Left ventricle myocardium inferior (tissue), 1 donor: ENCODE results near the gene THSD7B. TPM values are rescaled to one million over a fixed set of nuclear protein-coding genes. Genes with fewer than 3 reads are reported as not detected.
A peak's percentile ranks its signal among the peaks of the same experiment; 100 is the strongest.
"Not testable (repeated sequence)": the region's sequence is repeated elsewhere in the genome, so short reads cannot be mapped to it uniquely, and the experiment has no call there.

ENCODE experiments used
- DNase-seq: peaks from one replicate; pipeline ENCODE4 v3.0.0-alpha.2; 2020
- H3K27ac ChIP-seq: fragments of 200-600 bp; replicated peaks from 2 replicates; pipeline ENCODE4 v1.8.0; 2021
- H3K27me3 ChIP-seq: fragments of 200-600 bp; 2 replicates; pipeline ENCODE4 v1.8.0; 2021; ENCODE audit warnings: low read depth
- H3K36me3 ChIP-seq: fragments of 200-600 bp; 2 replicates; pipeline ENCODE4 v1.8.0; 2021
- H3K4me1 ChIP-seq: fragments of 200-600 bp; 2 replicates; pipeline ENCODE4 v1.8.0; 2021
- H3K4me3 ChIP-seq: fragments of 200-600 bp; 2 replicates; pipeline ENCODE4 v1.8.0; 2021; ENCODE audit warnings: mild to moderate bottlenecking, moderate library complexity
- H3K9me3 ChIP-seq: fragments of 200-600 bp; replicated peaks from 2 replicates; pipeline ENCODE4 v1.8.0; 2021
- intact Hi-C: fragments of 100-400 bp; cut with micrococcal nuclease; formaldehyde crosslinking; loops from one replicate; pipeline ENCODE4 v1.11.0; 2022
- total RNA-seq: library from RNA; stranded (reverse); fragmentation: NEBNext Ultra II Directional; extraction: Animal tissue kit (Norgen Biotek cat#: 25700); gene quantifications from one replicate; pipeline ENCODE4 v1.2.1, GENCODE V29; 2021
- TF ChIP-seq, protein P1 (sequence below): fragments of 200-600 bp; IDR thresholded peaks from 2 replicates; pipeline ENCODE4 v1.8.0; 2021; ENCODE audit warnings: antibody characterized with exemption, mild to moderate bottlenecking, borderline replicate concordance
- donor health status: DM: no; HTN: yes; CAD: no; lungs with severe emphysema.

The THSD7B gene
- total RNA-seq, 1 donor from 2014 or later = 0.22 TPM

- no peaks in the 10 kb centered on the region for H3K4me1 ChIP-seq
- H3K27me3 ChIP-seq = no peaks in the 10 kb centered on the region
- H3K9me3 ChIP-seq = peaks cover 9% of the 10 kb centered on the region
- no peaks in the 10 kb centered on the region for H3K36me3 ChIP-seq
- intact Hi-C loops = no loop called here
- H3K4me3 ChIP-seq = no peak overlapping the region
- peak; percentile 56 for DNase-seq
- TF ChIP-seq, protein P1, sequence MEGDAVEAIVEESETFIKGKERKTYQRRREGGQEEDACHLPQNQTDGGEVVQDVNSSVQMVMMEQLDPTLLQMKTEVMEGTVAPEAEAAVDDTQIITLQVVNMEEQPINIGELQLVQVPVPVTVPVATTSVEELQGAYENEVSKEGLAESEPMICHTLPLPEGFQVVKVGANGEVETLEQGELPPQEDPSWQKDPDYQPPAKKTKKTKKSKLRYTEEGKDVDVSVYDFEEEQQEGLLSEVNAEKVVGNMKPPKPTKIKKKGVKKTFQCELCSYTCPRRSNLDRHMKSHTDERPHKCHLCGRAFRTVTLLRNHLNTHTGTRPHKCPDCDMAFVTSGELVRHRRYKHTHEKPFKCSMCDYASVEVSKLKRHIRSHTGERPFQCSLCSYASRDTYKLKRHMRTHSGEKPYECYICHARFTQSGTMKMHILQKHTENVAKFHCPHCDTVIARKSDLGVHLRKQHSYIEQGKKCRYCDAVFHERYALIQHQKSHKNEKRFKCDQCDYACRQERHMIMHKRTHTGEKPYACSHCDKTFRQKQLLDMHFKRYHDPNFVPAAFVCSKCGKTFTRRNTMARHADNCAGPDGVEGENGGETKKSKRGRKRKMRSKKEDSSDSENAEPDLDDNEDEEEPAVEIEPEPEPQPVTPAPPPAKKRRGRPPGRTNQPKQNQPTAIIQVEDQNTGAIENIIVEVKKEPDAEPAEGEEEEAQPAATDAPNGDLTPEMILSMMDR = no peak
- no peak overlapping the region for H3K27ac ChIP-seq
Observed at GRCh38 chr2:137302957-137303356, 537.6 kb downstream of the THSD7B start.

DNA sequence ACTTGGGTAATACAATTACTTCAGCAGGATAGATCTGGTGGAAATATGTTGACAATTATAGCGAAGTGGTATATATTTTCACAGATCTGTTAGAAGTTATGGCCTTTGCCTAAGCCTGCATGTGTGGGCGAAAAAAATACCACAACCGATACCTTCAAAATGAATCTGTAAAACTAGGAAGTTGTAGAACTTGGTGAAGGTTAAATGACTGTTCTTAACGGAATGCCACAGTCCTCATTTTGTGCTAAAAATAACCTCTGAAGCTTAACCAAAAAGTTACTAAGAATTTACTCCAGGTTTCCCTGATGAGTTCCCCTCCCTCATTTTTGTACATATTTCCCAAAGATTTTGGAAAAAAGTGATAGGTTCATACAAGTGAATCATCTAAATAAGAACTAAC, 550.7 kb downstream of the THSD7B start:
- Histone ChIP-seq H3K36me3 (no peaks in the 10 kb centered on the region), H3K4me1 (no peaks in the 10 kb centered on the region), H3K4me3 (no peak overlapping the region), H3K9me3 (peaks cover 15% of the 10 kb centered on the region), H3K27ac (no peak overlapping the region), H3K27me3 (no peaks in the 10 kb centered on the region)
- TF ChIP-seq, protein P1 = no peak
- DNase-seq = no peak
- intact Hi-C loops = no loop called here

DNA sequence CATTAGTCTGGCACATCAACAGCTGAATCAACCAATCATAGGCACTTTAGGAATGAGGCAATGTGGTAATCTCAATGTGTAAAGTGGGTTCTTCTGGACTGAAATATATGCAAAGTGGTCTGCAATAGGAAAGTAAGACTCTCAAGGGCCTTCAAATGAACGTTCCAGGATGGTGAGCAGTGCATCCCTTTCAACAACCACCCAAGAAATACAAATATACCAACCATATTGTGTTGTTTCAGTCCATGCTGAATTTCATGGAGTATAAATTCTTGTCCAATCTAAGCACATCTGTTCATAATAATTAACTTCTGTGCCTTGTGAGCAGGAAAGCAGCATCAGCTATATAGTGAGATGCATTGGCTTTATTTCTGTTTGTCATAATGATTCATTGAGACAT, 556.2 kb downstream of the THSD7B start:
- H3K27ac ChIP-seq = no peak overlapping the region
- DNase-seq = no peak
- H3K9me3 ChIP-seq = no peaks in the 10 kb centered on the region
- no peaks in the 10 kb centered on the region for H3K4me1 ChIP-seq
- no peaks in the 10 kb centered on the region for H3K36me3 ChIP-seq
- intact Hi-C loops = no loop called here
- H3K27me3 ChIP-seq = no peaks in the 10 kb centered on the region
- no peak overlapping the region for H3K4me3 ChIP-seq
- TF ChIP-seq, protein P1 = no peak

DNA sequence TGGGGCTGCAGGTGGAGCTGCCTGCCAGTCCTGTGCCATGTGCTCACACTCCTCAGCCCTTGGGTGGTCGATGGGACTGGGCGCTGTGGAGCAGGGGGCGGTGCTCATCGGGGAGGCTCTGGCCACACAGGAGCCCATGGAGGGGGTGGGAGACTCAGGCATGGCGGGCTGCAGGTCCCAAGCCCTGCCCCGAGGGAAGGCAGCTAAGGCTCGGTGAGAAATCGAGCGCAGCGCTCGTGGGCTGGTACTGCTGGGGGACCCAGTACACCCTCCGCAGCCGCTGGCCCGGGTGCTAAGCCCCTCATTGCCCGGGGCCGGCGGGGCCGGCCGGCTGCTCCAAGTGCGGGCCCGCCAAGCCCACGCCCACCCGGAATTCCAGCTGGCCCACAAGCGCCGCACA, 566.2 kb downstream of the THSD7B start:
- H3K4me3 ChIP-seq, DNase-seq, H3K27me3 ChIP-seq, H3K36me3 ChIP-seq, H3K27ac ChIP-seq, H3K9me3 ChIP-seq, intact Hi-C loops: not testable (repeated sequence)
- H3K4me1 ChIP-seq = peaks cover 16% of the 10 kb centered on the region

DNA sequence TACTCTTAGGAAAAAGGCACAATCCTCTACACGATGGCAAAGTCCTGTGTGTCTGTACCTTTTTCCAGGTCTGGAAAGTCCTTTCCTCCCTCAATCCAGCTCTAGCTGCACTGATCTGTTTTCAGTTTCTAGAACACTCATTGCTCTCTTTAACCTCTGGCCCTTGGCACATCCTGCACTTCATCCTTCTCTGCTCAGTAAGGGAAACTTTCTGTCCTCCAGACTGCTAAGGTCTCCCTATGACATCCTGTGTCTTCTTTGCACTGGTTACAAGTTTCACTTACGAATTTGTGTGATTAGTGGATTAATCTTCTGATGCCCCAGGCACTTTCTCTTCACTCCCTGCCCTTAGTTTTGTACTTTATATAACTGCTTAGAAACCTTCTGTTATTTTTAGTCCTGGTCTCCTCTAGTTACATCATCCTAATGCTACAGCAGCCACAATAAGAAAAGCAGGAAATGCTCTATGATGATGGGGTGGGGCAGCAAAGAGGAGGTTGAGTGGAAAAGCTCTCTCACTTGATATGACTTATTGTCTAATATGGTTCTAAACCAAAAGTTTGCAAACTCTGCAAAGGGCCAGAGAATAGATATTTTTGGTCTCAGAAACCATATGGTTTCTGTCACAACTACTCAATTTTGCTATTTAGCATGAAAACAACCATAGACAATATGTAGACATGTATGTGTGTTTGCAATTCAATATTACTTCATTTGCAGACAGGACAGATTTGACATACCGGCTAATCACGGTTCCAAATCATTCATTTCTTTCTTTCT, 568.2 kb downstream of the THSD7B start:
- H3K9me3 ChIP-seq = no peaks in the 10 kb centered on the region
- H3K4me1 ChIP-seq = peaks cover 16% of the 10 kb centered on the region
- H3K36me3 ChIP-seq = no peaks in the 10 kb centered on the region
- no peak overlapping the region for H3K4me3 ChIP-seq
- no peaks in the 10 kb centered on the region for H3K27me3 ChIP-seq
- peak overlapping the region; percentile 35 for H3K27ac ChIP-seq
- TF ChIP-seq, protein P1 = no peak
- intact Hi-C loops = no loop called here
- no peak for DNase-seq

GRCh38 chr2:137336067-137336466, 570.7 kb downstream of the THSD7B start:
- no peak overlapping the region for H3K4me3 ChIP-seq
- intact Hi-C loops = no loop called here
- TF ChIP-seq, protein P1 = no peak
- H3K4me1 ChIP-seq = peaks cover 16% of the 10 kb centered on the region
- no peaks in the 10 kb centered on the region for H3K9me3 ChIP-seq
- no peak overlapping the region for H3K27ac ChIP-seq
- no peaks in the 10 kb centered on the region for H3K27me3 ChIP-seq
- DNase-seq = no peak
- no peaks in the 10 kb centered on the region for H3K36me3 ChIP-seq
